NCI-H446 (cell line): ENCODE results near the gene KLF14.
"Not testable (repeated sequence)": the region's sequence is repeated elsewhere in the genome, so short reads cannot be mapped to it uniquely, and the experiment has no call there.

Experiments used
- DNase-seq, 2 experiments: peaks; one replicate each; lab custom pipeline; 2025; lab: John Stamatoyannopoulos, UW

The KLF14 gene

DNA sequence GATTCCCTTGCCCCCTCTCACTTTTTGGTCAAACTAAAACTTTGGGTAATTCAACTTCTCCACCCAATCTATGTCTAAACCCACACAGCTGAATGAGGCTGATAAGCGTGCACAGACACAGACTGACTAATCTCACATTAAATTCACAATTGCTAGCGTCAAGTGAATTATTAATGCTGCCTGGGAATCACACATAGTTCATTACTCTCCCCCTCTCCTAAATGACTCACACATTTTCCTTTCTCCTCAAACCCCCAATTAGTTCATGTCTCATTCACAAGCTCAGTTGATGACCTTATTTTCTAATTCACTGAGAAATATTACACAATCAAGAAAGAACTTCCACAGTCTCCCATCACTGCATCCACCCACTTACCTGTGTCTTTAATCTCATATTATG lies 14.5 kb downstream of the KLF14 start:
- no peak for DNase-seq

DNA sequence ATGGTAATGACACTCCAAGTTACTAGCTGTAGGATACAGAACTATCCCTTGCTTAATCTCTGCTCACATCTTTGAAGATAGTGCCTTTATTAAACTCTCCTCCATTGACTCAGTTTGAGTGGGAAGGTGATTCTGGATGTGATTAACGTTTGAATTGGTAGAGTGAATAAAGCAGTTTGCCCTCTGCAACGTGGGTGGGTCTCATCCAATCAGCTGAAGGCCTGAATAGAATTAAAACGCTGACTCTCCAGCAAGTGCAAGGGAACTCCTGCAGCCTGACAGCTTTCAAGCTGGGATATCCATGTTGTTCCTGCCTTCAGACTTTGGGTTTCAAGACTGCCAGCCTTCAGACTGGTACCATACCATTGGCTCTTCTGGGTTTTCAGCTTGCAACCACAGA lies 21.6 kb downstream of the KLF14 start:
- DNase-seq = no peak

DNA sequence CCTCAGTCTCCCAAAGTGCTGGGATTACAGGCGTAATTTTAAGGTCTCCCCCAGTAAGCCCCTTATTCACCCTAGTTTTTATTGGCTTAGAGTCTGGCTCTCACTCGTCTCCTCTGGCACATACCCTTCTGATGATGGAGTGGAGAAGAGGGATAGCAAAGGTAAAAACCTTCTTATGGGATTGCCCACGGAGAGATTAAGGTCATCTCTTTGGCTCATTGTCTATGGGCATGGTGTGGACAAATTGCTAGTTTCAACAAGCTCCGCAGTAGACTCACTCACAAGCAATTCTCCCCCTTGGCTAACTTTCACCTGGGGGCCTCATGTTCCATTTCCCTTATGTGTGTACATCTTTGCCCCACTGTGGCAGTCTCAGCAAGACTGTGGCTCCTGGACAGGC lies 25.2 kb downstream of the KLF14 start:
- DNase-seq = no peak

GRCh38 chr7:130708001-130708400 lies 26.0 kb downstream of the KLF14 start:
- DNase-seq = no peak

DNA sequence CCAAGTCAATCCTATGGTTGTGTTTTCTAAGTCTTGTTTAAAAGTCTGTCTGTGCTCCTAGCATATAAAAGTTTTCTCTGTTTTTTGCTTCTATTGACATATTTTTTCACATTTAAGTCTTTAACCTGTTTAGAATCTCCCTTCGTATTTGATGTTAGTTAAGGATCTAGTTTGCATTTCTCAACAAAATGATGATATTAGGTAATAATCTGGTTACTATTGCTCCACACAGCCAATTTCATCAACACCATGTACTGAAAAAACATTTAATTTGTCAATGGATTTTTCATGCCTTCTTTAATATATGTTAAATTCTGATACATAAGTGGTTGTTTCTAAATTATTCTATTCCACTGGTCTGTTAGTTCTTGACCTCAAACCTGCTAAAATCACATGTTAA lies 30.2 kb downstream of the KLF14 start:
- no peak for DNase-seq

- no peak for DNase-seq
Observed at GRCh38 chr7:130701650-130702049, 32.4 kb downstream of the KLF14 start.

- DNase-seq = no peak
Observed at GRCh38 chr7:130700760-130701159, 33.2 kb downstream of the KLF14 start.

DNA sequence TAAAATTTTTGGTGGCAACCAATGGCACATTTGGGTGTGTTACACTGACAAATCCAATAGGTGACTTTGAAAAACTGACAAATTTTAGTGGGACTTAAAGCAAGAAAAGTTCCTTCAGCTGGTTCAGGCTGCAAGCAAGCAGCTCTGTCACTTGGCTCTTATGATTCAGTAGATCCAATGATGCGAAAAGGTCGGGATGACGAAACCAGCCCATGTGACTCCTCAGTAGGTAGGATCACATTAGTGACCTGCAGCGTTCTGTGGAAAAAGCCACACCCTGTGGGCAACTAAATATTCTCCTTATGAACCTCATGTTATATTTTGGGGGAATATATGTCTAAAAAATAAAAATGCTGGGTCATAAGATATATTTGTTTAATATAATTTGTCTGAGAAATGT lies 34.3 kb downstream of the KLF14 start:
- no peak for DNase-seq

- DNase-seq = no peak
Observed at GRCh38 chr7:130697820-130698219, 36.2 kb downstream of the KLF14 start.

- DNase-seq = peak in 1 of 2 experiments; percentile 27
Observed at GRCh38 chr7:130695840-130696239, 38.2 kb downstream of the KLF14 start.

GRCh38 chr7:130692396-130692795 lies 41.6 kb downstream of the KLF14 start:
- not testable (repeated sequence) for DNase-seq

GRCh38 chr7:130689683-130690082 lies 44.3 kb downstream of the KLF14 start:
- no peak for DNase-seq

- no peak for DNase-seq
Observed at GRCh38 chr7:130683026-130683425, 51.0 kb downstream of the KLF14 start.
